Measurements from ENCODE around the gene ABHD16A. TPM values are rescaled to one million over a fixed set of nuclear protein-coding genes. Genes with fewer than 3 reads are reported as not detected.

The ABHD16A gene
- total and polyA plus RNA-seq, 2 of the 13 experiments (the other 11 are each of a cell fraction or from before 2014, with no cell fraction given): 43.5 to 45.4 TPM

- no peaks in the 10 kb centered on the region; a peak in 1 of 5 replicates for H3K27me3 ChIP-seq (ENCODE audit: control insufficient read depth in 1 of 2, insufficient read depth in 2 of 2, low read length in 2 of 2)
- H3K79me2 ChIP-seq (ENCODE audit: insufficient read depth, low read length): peaks cover 38% of the 10 kb centered on the region
- peak; percentile 25 for ATAC-seq
- peak overlapping the region; percentile 98 for H3K9ac ChIP-seq (ENCODE audit: insufficient read depth, low read depth, low read length)
- POLR2A ChIA-PET: interaction anchor here (0.8 to 11.3 kb wide), 60 partner anchors 9 to 1233 kb away, joined by 3 to 279 read pairs (median 8); partner anchors contain the start of genes ABHD16A, APOM, ATF6B and BAG6
- H3K9me3 ChIP-seq (ENCODE audit: low read length): no peaks in the 10 kb centered on the region
- peak overlapping the region; percentile 99 for H3K27ac ChIP-seq (ENCODE audit: extremely low read length, insufficient read depth, low read length)
- no peak overlapping the region for H2AFZ ChIP-seq (ENCODE audit: low read length)
- peaks cover 58% of the 10 kb centered on the region for H3K4me1 ChIP-seq (ENCODE audit: insufficient read depth, low read length)
- peak; percentile 97 for DNase-seq (ENCODE audit: low spot score)
- intact Hi-C loops (cut with micrococcal nuclease; ENCODE audit: unreplicated experiment) (loop anchor here (1.0 to 5.0 kb wide), 4 partner anchors 9 to 97 kb away; partner anchors contain the start of genes ABHD16A, DDAH2 and LSM2), in situ Hi-C loops (cut with HindIII; ENCODE audit: extremely low pct_ligation_motif_present, low pct_unique_long_range_greater_than_20kb) (no loop called here)
- peaks cover 7 to 22% of the 10 kb centered on the region in 2 experiments for H3K36me3 ChIP-seq (replicated peaks in 1 of 2; ENCODE audit: control insufficient read depth in 1 of 2, insufficient read depth in 2 of 2, low read length in 2 of 2)
- FAIRE-seq: peak; percentile 98
- H3K4me3 ChIP-seq (replicated peaks in 1 of 3; ENCODE audit: insufficient read depth in 1 of 3, low read depth in 2 of 3, low read length in 3 of 3): peak overlapping the region; percentile 48 to 92 (median 92)
- BruUV-seq (replicated peaks): TSS peak; percentile 60
- WGBS (ENCODE audit: low lambda C conversion rate): 1% methylated on average over 6 of the region's 6 CpGs
- peaks cover 16% of the 10 kb centered on the region; the same call in 1 of the 2 replicates for H4K20me1 ChIP-seq (ENCODE audit: insufficient read depth, low read length)
- peak overlapping the region; percentile 98 for H3K4me2 ChIP-seq (ENCODE audit: low read depth, low read length)
- CTCF ChIA-PET (ENCODE audit: low intra/inter-chr PET ratio, low total read pairs): interaction anchor here (1.7 kb wide), 1 partner anchor 9 kb away, joined by 4 read pairs; the partner anchor contains the start of gene DDAH2
- TF ChIP-seq ATF2 (CRISPR knock-in tag; IDR thresholded peaks at IDR 0.05) (peak; percentile 79; the same call in 1 of the 2 replicates), ZBTB10 (CRISPR knock-in tag; IDR thresholded peaks at IDR 0.05; ENCODE audit: borderline replicate concordance) (peak; percentile 96), POLR2A (IDR thresholded peaks at IDR 0.05; ENCODE audit: insufficient read depth in 1 of 2, low read depth in 2 of 2, low read length in 2 of 2) (peak in 1 of 2 experiments; percentile 80; a peak in 2 of 4 replicates), DRAP1 (CRISPR knock-in tag; IDR thresholded peaks at IDR 0.05) (peak; percentile 86), MED13 (CRISPR knock-in tag; IDR thresholded peaks at IDR 0.05) (peak; percentile 91), HIVEP1 (CRISPR knock-in tag; IDR thresholded peaks at IDR 0.05) (peak; percentile 94), CBX5 (CRISPR knock-in tag; IDR thresholded peaks at IDR 0.05; ENCODE audit: borderline replicate concordance) (no peak), CTCF (CRISPR knock-in tag; IDR thresholded peaks at IDR 0.05) (peak; percentile 44), ZNF747 (CRISPR knock-in tag; IDR thresholded peaks at IDR 0.05; ENCODE audit: borderline replicate concordance) (peak; percentile 72; the same call in 1 of the 2 replicates), FOXC1 (CRISPR knock-in tag; IDR thresholded peaks at IDR 0.05; ENCODE audit: borderline replicate concordance) (0 out of 2 replicates have a peak, but pooled peaks have one; percentile 71), KDM2A (CRISPR knock-in tag; IDR thresholded peaks at IDR 0.05; ENCODE audit: borderline replicate concordance, low read depth) (peak; percentile 49), ZFP91 (CRISPR knock-in tag; IDR thresholded peaks at IDR 0.05; ENCODE audit: borderline replicate concordance) (peak; percentile 59), MBNL3 (CRISPR knock-in tag; conservative IDR thresholded peaks at IDR 0.05) (no peak)
Measured at GRCh38 chr6:31737991-31738979, 35.2 kb upstream of the ABHD16A start.
